PC-3 (cell line): ENCODE results near the gene SLC15A1. TPM values are rescaled to one million over a fixed set of nuclear protein-coding genes. Genes with fewer than 3 reads are reported as not detected.

Source experiments
- ATAC-seq: fragments of 200-7000 bp; cut with Tn5 transposase; 2 replicates; pipeline ENCODE4 v1.9.1; 2020; ENCODE audit warnings: mild to moderate bottlenecking, moderate library complexity
- BruUV-seq: library from RNA; stranded (reverse); fragments of 400-500 nt; replicated peaks from 2 replicates; lab custom pipeline; 2021; lab: Mats Ljungman, UMichigan
- CTCF ChIA-PET: fragments of 300-600 bp; sonication (Branson Sonifier 250); formaldehyde crosslinking; loops from one replicate; lab custom pipeline; 2022; ENCODE audit warnings: antibody characterized with exemption; lab: Charles Lee
- POLR2A ChIA-PET: fragments of 300-600 bp; sonication (Branson Sonifier 250); formaldehyde crosslinking; loops from one replicate; lab custom pipeline; 2022; ENCODE audit warnings: antibody characterized with exemption; ENCODE audit not compliant: unreplicated experiment; lab: Charles Lee
- DNase-seq: peaks from one replicate; pipeline ENCODE4 v3.0.0-alpha.2; 2015
- H2AFZ ChIP-seq: fragments of 300-600 bp; sonication (generic); 2 replicates; pipeline ENCODE4 v1.6.0; 2016; ENCODE audit warnings: antibody characterized with exemption, low read length
- H3F3A ChIP-seq: fragments of 300-600 bp; sonication (generic); one replicate; pipeline ENCODE4 v1.6.0; 2017; ENCODE audit warnings: antibody characterized with exemption, low read length, control low read depth, mild to moderate bottlenecking; ENCODE audit not compliant: unreplicated experiment
- H3K27ac ChIP-seq: fragments of 300-600 bp; sonication (generic); 2 replicates; pipeline ENCODE4 v1.5.1; 2016; ENCODE audit warnings: mild to moderate bottlenecking, low read length
- H3K27me3 ChIP-seq: fragments of 300-600 bp; sonication (generic); 2 replicates; pipeline ENCODE4 v1.6.1; 2016; ENCODE audit warnings: low read length, mixed read lengths
- H3K36me3 ChIP-seq: fragments of 300-600 bp; sonication (generic); 2 replicates; pipeline ENCODE4 v1.6.1; 2016; ENCODE audit warnings: low read depth, mixed run types, low read length, mixed read lengths
- H3K4me1 ChIP-seq: fragments of 300-600 bp; sonication (generic); 2 replicates; pipeline ENCODE4 v1.5.1; 2016; ENCODE audit warnings: low read length; ENCODE audit not compliant: insufficient read depth
- H3K4me2 ChIP-seq: fragments of 300-600 bp; sonication (generic); 2 replicates; pipeline ENCODE4 v1.6.0; 2016; ENCODE audit warnings: low read length
- H3K4me3 ChIP-seq: fragments of 300-600 bp; sonication (generic); 2 replicates; pipeline ENCODE4 v1.5.1; 2016; ENCODE audit warnings: mild to moderate bottlenecking, low read length, mixed read lengths
- H3K79me2 ChIP-seq: fragments of 300-600 bp; sonication (generic); 2 replicates; pipeline ENCODE4 v1.6.1; 2017; ENCODE audit warnings: low read length, mixed read lengths
- H3K9ac ChIP-seq: fragments of 300-600 bp; sonication (generic); 2 replicates; pipeline ENCODE4 v1.6.0; 2016; ENCODE audit warnings: mild to moderate bottlenecking, low read length
- H3K9me2 ChIP-seq: fragments of 300-600 bp; sonication (generic); replicated peaks from 2 replicates; pipeline ENCODE4 v1.6.1; 2016; ENCODE audit warnings: mixed run types, low read length, mixed read lengths
- H3K9me3 ChIP-seq: fragments of 300-600 bp; sonication (generic); 2 replicates; pipeline ENCODE4 v1.6.1; 2016; ENCODE audit warnings: low read length, mixed read lengths
- H4K20me1 ChIP-seq: fragments of 300-600 bp; sonication (generic); 2 replicates; pipeline ENCODE4 v1.6.1; 2016; ENCODE audit warnings: low read length, mixed read lengths
- EZH2 ChIP-seq: fragments of 300-600 bp; sonication (generic); IDR thresholded peaks from one replicate; pipeline ENCODE4 v1.6.1; 2017; ENCODE audit warnings: antibody characterized with exemption, mild to moderate bottlenecking, low read length; ENCODE audit not compliant: unreplicated experiment
- EZH2phosphoT487 ChIP-seq: fragments of 300-600 bp; sonication (generic); IDR thresholded peaks from 2 replicates; pipeline ENCODE4 v1.6.1; 2018; ENCODE audit warnings: mild to moderate bottlenecking, antibody characterized with exemption, low read length, borderline replicate concordance
- intact Hi-C: fragments of 100-400 bp; cut with micrococcal nuclease; formaldehyde crosslinking; loops from 2 replicates; pipeline ENCODE4 v1.9.0; 2023
- total RNA-seq: library from RNA; depleted of rRNA; stranded (reverse); fragments of >200 nt; gene quantifications from 2 replicates; pipeline ENCODE4 v1.2.3, GENCODE V29; 2014
- TF ChIP-seq, protein P1 (sequence below): fragments of 300-600 bp; sonication (generic); conservative IDR thresholded peaks from 2 replicates; pipeline ENCODE4 v1.5.1; 2017; ENCODE audit warnings: antibody characterized with exemption, low read depth, mild to moderate bottlenecking, low read length

The SLC15A1 gene
- total RNA-seq, 1 experiment from 2014 or later = 1.7 TPM

DNA sequence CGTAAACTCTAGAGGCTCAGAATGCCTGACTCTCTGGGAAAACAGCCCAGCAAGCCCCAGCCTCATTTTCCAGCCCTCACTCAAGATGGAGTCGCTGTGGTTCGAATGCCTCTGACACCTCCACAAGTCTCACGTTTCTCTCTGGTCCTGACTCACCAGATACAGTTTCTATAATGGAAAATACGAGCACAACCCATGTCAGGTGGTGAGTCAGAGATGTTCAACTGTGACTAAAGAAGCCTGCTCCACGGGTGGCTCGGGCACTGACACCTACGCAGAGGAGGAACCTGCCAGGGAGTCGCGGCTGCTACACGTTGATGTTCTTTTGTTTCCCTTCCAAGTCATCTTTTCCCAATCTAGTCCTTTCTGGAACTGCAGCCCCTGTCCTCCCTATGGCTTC is 88.4 kb downstream of the SLC15A1 start:
- DNase-seq (peak; percentile 77), ATAC-seq (peak; percentile 77)
- intact Hi-C loops = no loop called here
- no peak for TF ChIP-seq EZH2
- TF ChIP-seq EZH2phosphoT487 = no peak
- TF ChIP-seq, protein P1, sequence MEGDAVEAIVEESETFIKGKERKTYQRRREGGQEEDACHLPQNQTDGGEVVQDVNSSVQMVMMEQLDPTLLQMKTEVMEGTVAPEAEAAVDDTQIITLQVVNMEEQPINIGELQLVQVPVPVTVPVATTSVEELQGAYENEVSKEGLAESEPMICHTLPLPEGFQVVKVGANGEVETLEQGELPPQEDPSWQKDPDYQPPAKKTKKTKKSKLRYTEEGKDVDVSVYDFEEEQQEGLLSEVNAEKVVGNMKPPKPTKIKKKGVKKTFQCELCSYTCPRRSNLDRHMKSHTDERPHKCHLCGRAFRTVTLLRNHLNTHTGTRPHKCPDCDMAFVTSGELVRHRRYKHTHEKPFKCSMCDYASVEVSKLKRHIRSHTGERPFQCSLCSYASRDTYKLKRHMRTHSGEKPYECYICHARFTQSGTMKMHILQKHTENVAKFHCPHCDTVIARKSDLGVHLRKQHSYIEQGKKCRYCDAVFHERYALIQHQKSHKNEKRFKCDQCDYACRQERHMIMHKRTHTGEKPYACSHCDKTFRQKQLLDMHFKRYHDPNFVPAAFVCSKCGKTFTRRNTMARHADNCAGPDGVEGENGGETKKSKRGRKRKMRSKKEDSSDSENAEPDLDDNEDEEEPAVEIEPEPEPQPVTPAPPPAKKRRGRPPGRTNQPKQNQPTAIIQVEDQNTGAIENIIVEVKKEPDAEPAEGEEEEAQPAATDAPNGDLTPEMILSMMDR = no peak
- ChIA-PET POLR2A (no interaction called here), CTCF (no interaction called here)
- Histone ChIP-seq H2AFZ (no peak overlapping the region), H3K4me1 (peaks cover 23% of the 10 kb centered on the region), H3K9me3 (no peaks in the 10 kb centered on the region), H3K36me3 (no peaks in the 10 kb centered on the region), H3F3A (peaks cover 4% of the 10 kb centered on the region), H3K27ac (peak overlapping the region; percentile 48; the same call in 1 of the 2 replicates), H3K9me2 (no peaks in the 10 kb centered on the region), H3K4me2 (peak overlapping the region; percentile 24; the same call in 1 of the 2 replicates), H4K20me1 (no peaks in the 10 kb centered on the region), H3K79me2 (no peaks in the 10 kb centered on the region), H3K27me3 (no peaks in the 10 kb centered on the region), H3K9ac (no peak overlapping the region), H3K4me3 (no peak overlapping the region)
- no TSS peak for BruUV-seq

DNA sequence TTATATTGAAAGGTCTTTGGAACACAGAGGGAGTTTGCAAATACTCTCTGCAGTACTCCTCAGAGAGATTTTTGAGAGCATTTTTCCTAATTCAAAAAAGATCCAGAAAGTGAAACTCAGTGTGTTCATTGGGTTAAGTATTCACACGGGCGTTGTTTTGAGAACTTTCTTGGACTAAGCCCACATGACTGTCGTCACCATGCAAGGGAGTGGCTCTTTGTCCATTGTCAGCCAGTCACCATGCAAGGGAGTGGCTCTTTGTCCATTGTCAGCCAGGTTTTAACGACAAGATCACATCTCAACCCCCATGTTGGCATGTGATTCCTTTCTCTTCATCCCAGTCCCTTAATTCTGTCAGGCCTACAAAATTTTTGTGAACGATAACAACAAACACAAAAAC is 94.3 kb downstream of the SLC15A1 start:
- no peaks in the 10 kb centered on the region for H3F3A ChIP-seq
- H2AFZ ChIP-seq = no peak overlapping the region
- H4K20me1 ChIP-seq = no peaks in the 10 kb centered on the region
- BruUV-seq = no TSS peak
- peak overlapping the region; percentile 26; the same call in 1 of the 2 replicates for H3K27ac ChIP-seq
- intact Hi-C loops = loop anchor here (10.0 kb wide), 2 partner anchors 53 to 173 kb away; no protein-coding TSS in a partner anchor
- no peaks in the 10 kb centered on the region for H3K27me3 ChIP-seq
- H3K9me2 ChIP-seq = no peaks in the 10 kb centered on the region
- ATAC-seq (no peak), DNase-seq (no peak)
- no peaks in the 10 kb centered on the region for H3K36me3 ChIP-seq
- no peaks in the 10 kb centered on the region for H3K9me3 ChIP-seq
- no peaks in the 10 kb centered on the region for H3K4me1 ChIP-seq
- no peaks in the 10 kb centered on the region for H3K79me2 ChIP-seq
- POLR2A ChIA-PET = no interaction called here
- H3K4me3 ChIP-seq = no peak overlapping the region
- TF ChIP-seq, protein P1 = no peak
- TF ChIP-seq EZH2 (no peak), EZH2phosphoT487 (no peak)
- H3K4me2 ChIP-seq = no peak overlapping the region
- CTCF ChIA-PET = no interaction called here
- no peak overlapping the region for H3K9ac ChIP-seq

DNA sequence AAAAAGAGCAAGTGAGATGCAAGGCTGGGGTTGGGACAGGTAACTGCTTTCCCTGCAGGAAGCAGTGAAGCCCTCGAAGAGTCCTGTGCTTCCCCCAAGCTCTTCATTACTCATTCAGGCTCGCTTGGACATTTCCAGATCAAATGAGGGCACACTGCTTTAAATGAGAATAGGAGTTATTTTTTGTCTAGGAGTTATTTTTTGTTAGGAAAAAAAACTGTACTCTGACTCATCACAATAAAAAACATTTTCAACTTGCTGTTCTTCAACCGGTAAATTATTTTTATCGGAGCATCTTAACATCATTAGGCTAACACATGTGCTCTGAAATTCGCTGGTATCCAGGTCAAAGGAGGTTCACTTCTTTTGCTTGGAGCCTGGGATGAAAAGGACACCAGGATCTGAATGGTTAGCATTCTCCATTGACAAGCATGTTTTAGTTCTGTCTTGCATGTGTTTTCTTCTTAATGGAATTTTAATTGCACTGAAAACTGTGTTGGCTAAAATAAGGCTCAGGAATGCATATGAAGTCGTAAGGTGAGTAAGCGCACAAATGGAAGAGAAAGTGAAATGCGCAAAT is 94.9 kb downstream of the SLC15A1 start:
- Histone ChIP-seq H3K9me2 (no peaks in the 10 kb centered on the region), H3K27ac (peak overlapping the region; percentile 26; the same call in 1 of the 2 replicates), H3K9me3 (no peaks in the 10 kb centered on the region), H3K4me1 (no peaks in the 10 kb centered on the region), H3K4me2 (no peak overlapping the region), H3K9ac (no peak overlapping the region), H3K4me3 (no peak overlapping the region), H3K79me2 (no peaks in the 10 kb centered on the region), H2AFZ (no peak overlapping the region), H3K27me3 (no peaks in the 10 kb centered on the region), H4K20me1 (no peaks in the 10 kb centered on the region), H3K36me3 (no peaks in the 10 kb centered on the region), H3F3A (no peaks in the 10 kb centered on the region)
- no peak for ATAC-seq
- intact Hi-C loops = loop anchor here (10.0 kb wide), 2 partner anchors 53 to 173 kb away; no protein-coding TSS in a partner anchor
- TF ChIP-seq EZH2phosphoT487 (no peak), EZH2 (no peak)
- TF ChIP-seq, protein P1 = no peak
- no peak for DNase-seq
- POLR2A ChIA-PET = no interaction called here
- no TSS peak for BruUV-seq
- CTCF ChIA-PET = no interaction called here
